DND-41 (cell line): Measurements from ENCODE around the gene ZMIZ1.

Experiments used
- CTCF ChIP-seq: IDR thresholded peaks from 2 replicates; pipeline ENCODE4 v1.5.1; 2012; ENCODE audit warnings: borderline replicate concordance, low read length, moderate library complexity, mild to moderate bottlenecking; ENCODE audit not compliant: poor library complexity, severe bottlenecking; ENCODE audit errors: extremely low read depth
- EZH2 ChIP-seq: IDR thresholded peaks from 3 replicates; pipeline ENCODE4 v1.6.1; 2012; ENCODE audit warnings: borderline replicate concordance, low read depth, mild to moderate bottlenecking, moderate library complexity, low read length, inconsistent platforms; ENCODE audit not compliant: severe bottlenecking

GRCh38 chr10:79355420-79356017, 286.8 kb downstream of the ZMIZ1 start:
- no peak for TF ChIP-seq CTCF
- TF ChIP-seq EZH2 = no peak
